Measurements from ENCODE around the gene ST7.

DNA sequence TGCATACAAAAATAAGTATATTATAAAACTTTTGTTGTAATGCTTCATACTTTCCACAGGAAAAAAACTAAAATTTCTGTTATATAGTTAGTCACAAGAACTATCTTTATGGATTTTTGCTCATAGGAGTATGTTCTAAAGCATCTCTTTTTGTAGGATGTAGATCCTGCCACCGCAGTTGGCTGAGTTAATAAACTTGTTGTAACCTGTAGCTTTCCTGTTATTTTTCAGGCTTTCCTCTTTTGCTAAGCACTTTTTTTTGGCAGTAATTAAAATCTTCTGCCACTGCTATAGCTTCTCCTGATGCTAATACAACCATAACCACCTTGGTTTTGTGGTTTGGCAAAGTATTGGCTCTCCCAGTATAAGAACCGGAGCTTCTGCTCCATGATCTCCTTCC, 309.2 kb downstream of the ST7 start:
- TF ChIP-seq, protein P1, sequence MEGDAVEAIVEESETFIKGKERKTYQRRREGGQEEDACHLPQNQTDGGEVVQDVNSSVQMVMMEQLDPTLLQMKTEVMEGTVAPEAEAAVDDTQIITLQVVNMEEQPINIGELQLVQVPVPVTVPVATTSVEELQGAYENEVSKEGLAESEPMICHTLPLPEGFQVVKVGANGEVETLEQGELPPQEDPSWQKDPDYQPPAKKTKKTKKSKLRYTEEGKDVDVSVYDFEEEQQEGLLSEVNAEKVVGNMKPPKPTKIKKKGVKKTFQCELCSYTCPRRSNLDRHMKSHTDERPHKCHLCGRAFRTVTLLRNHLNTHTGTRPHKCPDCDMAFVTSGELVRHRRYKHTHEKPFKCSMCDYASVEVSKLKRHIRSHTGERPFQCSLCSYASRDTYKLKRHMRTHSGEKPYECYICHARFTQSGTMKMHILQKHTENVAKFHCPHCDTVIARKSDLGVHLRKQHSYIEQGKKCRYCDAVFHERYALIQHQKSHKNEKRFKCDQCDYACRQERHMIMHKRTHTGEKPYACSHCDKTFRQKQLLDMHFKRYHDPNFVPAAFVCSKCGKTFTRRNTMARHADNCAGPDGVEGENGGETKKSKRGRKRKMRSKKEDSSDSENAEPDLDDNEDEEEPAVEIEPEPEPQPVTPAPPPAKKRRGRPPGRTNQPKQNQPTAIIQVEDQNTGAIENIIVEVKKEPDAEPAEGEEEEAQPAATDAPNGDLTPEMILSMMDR (optimal IDR thresholded peaks at IDR 0.05 in 1 of 3, IDR thresholded peaks at IDR 0.05 in 1 of 3, conservative IDR thresholded peaks at IDR 0.05 in 1 of 3; ENCODE audit: extremely low read depth in 1 of 3, insufficient read depth in 2 of 3, low read length in 3 of 3) = no peak
- no peak for TF ChIP-seq EZH2 (IDR thresholded peaks at IDR 0.05; ENCODE audit: low read length)
